Endothelial cell of umbilical vein (primary cell): ENCODE results near the gene HPSE2.

ENCODE experiments used
- CTCF ChIP-seq, 2 donors: IDR thresholded peaks; 1 replicate in 1 of 2; 2 replicates in 1 of 2; pipeline ENCODE4 v1.5.1; 2011; ENCODE audit warnings: low read length in 2 of 2, mild to moderate bottlenecking in 2 of 2, moderate library complexity in 2 of 2, control low read depth in 1 of 2, inconsistent platforms in 1 of 2, low read depth in 1 of 2; ENCODE audit not compliant: insufficient read depth in 1 of 2; ENCODE audit errors: extremely low read depth in 1 of 2
- EZH2 ChIP-seq: IDR thresholded peaks from 2 replicates; pipeline ENCODE4 v1.6.1; 2012; ENCODE audit warnings: borderline replicate concordance, low read depth, mild to moderate bottlenecking, moderate library complexity, low read length, inconsistent platforms; ENCODE audit not compliant: severe bottlenecking
- MAX ChIP-seq: IDR thresholded peaks from 2 replicates; pipeline ENCODE4 v1.6.1; 2011; ENCODE audit not compliant: insufficient read depth, insufficient read length
- POLR2A ChIP-seq: IDR thresholded peaks from 2 replicates; pipeline ENCODE4 v1.6.1; 2012; ENCODE audit warnings: low read depth, mild to moderate bottlenecking, control low read depth, low read length
- POLR2AphosphoS5 ChIP-seq: IDR thresholded peaks from 2 replicates; pipeline ENCODE4 v1.6.1; 2012; ENCODE audit warnings: low read depth, mild to moderate bottlenecking, control low read depth, low read length, moderate library complexity; ENCODE audit not compliant: insufficient read depth

GRCh38 chr10:98539578-98539977 lies 696.1 kb downstream of the HPSE2 start:
- TF ChIP-seq CTCF (IDR thresholded peaks at IDR 0.05; ENCODE audit: extremely low read depth in 1 of 2, insufficient read depth in 1 of 2, low read depth in 1 of 2, low read length in 2 of 2) (no peak), EZH2 (no peak), POLR2A (no peak), POLR2AphosphoS5 (no peak), MAX (no peak)
